Loucy (cell line): ENCODE data around the gene CYGB.

Experiments used
- H2AFZ ChIP-seq: fragments of 200-600 bp; sonication (generic); 2 replicates; pipeline ENCODE4 v1.6.0; 2016; ENCODE audit warnings: antibody characterized with exemption, mild to moderate bottlenecking, low read length, moderate library complexity
- H3F3A ChIP-seq: fragments of 200-600 bp; 2 replicates; pipeline ENCODE4 v1.6.0; 2016; ENCODE audit warnings: antibody characterized with exemption, low read depth, mild to moderate bottlenecking
- H3K27me3 ChIP-seq: fragments of 200-600 bp; sonication (generic); 2 replicates; pipeline ENCODE4 v1.6.1; 2014; ENCODE audit warnings: low read length, mild to moderate bottlenecking; ENCODE audit not compliant: insufficient read depth, poor library complexity, severe bottlenecking
- H3K36me3 ChIP-seq: fragments of 200-600 bp; sonication (generic); 2 replicates; pipeline ENCODE4 v1.6.1; 2016; ENCODE audit warnings: low read length; ENCODE audit not compliant: insufficient read depth
- H3K4me1 ChIP-seq: fragments of 200-600 bp; sonication (generic); 2 replicates; pipeline ENCODE4 v1.5.1; 2014; ENCODE audit warnings: low read length, mild to moderate bottlenecking; ENCODE audit not compliant: insufficient read depth, poor library complexity, severe bottlenecking
- H3K4me2 ChIP-seq: fragments of 200-600 bp; sonication (generic); 2 replicates; pipeline ENCODE4 v1.6.0; 2014; ENCODE audit warnings: antibody characterized with exemption, low read length, low read depth, mild to moderate bottlenecking; ENCODE audit not compliant: poor library complexity, severe bottlenecking
- H3K4me3 ChIP-seq: fragments of 200-600 bp; sonication (generic); 2 replicates; pipeline ENCODE4 v1.5.1; 2014; ENCODE audit warnings: low read length, mild to moderate bottlenecking, mixed read lengths; ENCODE audit not compliant: poor library complexity, severe bottlenecking
- H3K79me2 ChIP-seq: fragments of 200-600 bp; sonication (generic); 2 replicates; pipeline ENCODE4 v1.6.1; 2014; ENCODE audit warnings: low read length; ENCODE audit not compliant: insufficient read depth
- H3K9ac ChIP-seq: fragments of 200-600 bp; sonication (generic); 2 replicates; pipeline ENCODE4 v1.6.0; 2014; ENCODE audit warnings: mild to moderate bottlenecking, low read depth, low read length, moderate library complexity; ENCODE audit not compliant: poor library complexity, severe bottlenecking
- H3K9me2 ChIP-seq: fragments of 200-600 bp; sonication (generic); replicated peaks from 2 replicates; pipeline ENCODE4 v1.6.1; 2016; ENCODE audit warnings: low read depth, low read length, mixed read lengths
- H3K9me3 ChIP-seq: fragments of 200-600 bp; sonication (generic); 2 replicates; pipeline ENCODE4 v1.6.1; 2014; ENCODE audit warnings: mild to moderate bottlenecking, antibody characterized with exemption, low read length, low read depth; ENCODE audit not compliant: insufficient read depth
- H4K20me1 ChIP-seq: fragments of 200-600 bp; sonication (generic); 2 replicates; pipeline ENCODE4 v1.6.0; 2014; ENCODE audit warnings: antibody characterized with exemption, low read length, mild to moderate bottlenecking; ENCODE audit not compliant: insufficient read depth, poor library complexity, severe bottlenecking
- EZH2phosphoT487 ChIP-seq: fragments of 200-600 bp; IDR thresholded peaks from 2 replicates; pipeline ENCODE4 v1.6.1; 2018; ENCODE audit warnings: antibody characterized with exemption, mild to moderate bottlenecking, moderate library complexity, borderline replicate concordance
- TF ChIP-seq, protein P1 (sequence below): fragments of 200-600 bp; sonication (generic); conservative IDR thresholded peaks from 2 replicates; pipeline ENCODE4 v1.5.1; 2014; ENCODE audit warnings: mild to moderate bottlenecking, antibody characterized with exemption, low read length

CYGB gene

DNA sequence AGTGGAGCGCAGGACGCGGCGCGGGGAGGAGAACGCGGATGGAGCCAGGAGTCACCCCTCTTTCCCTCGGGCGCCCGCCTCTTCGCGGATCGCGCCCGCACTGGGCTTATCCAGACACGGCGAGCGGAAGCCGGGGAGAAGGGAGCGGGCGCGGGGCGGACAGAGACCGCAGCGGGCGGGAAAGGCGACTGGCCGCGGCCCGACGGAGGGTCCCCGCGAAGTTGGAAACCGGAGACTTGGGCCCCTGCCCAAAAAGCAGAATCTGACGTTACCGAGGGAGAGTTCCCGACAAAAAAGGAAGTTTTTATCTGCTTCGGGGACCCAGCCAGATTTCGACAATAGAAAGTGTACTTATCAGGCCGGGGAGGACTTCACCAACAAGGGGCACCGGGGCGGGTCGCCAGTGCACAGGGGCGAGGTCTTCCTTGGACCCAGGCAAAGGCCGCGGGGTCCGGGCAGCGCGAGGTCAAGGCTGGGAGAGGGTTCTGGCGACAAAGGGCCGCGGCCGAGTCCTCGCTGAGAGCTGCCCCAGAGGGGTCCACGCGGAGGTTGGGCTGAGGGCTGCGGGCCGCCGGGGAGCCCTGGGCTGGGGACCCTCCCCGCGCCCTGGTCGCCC lies 47.6 kb upstream of the CYGB start:
- Histone ChIP-seq H3F3A (no peaks in the 10 kb centered on the region), H3K4me1 (no peaks in the 10 kb centered on the region), H2AFZ (peak overlapping the region; percentile 19; the same call in 1 of the 2 replicates), H3K4me2 (no peak overlapping the region), H3K9ac (no peak overlapping the region), H3K27me3 (no peaks in the 10 kb centered on the region), H3K9me3 (no peaks in the 10 kb centered on the region), H4K20me1 (no peaks in the 10 kb centered on the region), H3K79me2 (no peaks in the 10 kb centered on the region), H3K36me3 (no peaks in the 10 kb centered on the region), H3K4me3 (no peak overlapping the region), H3K9me2 (no peaks in the 10 kb centered on the region)
- TF ChIP-seq, protein P1, sequence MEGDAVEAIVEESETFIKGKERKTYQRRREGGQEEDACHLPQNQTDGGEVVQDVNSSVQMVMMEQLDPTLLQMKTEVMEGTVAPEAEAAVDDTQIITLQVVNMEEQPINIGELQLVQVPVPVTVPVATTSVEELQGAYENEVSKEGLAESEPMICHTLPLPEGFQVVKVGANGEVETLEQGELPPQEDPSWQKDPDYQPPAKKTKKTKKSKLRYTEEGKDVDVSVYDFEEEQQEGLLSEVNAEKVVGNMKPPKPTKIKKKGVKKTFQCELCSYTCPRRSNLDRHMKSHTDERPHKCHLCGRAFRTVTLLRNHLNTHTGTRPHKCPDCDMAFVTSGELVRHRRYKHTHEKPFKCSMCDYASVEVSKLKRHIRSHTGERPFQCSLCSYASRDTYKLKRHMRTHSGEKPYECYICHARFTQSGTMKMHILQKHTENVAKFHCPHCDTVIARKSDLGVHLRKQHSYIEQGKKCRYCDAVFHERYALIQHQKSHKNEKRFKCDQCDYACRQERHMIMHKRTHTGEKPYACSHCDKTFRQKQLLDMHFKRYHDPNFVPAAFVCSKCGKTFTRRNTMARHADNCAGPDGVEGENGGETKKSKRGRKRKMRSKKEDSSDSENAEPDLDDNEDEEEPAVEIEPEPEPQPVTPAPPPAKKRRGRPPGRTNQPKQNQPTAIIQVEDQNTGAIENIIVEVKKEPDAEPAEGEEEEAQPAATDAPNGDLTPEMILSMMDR, result no peak
- TF ChIP-seq EZH2phosphoT487, result no peak

DNA sequence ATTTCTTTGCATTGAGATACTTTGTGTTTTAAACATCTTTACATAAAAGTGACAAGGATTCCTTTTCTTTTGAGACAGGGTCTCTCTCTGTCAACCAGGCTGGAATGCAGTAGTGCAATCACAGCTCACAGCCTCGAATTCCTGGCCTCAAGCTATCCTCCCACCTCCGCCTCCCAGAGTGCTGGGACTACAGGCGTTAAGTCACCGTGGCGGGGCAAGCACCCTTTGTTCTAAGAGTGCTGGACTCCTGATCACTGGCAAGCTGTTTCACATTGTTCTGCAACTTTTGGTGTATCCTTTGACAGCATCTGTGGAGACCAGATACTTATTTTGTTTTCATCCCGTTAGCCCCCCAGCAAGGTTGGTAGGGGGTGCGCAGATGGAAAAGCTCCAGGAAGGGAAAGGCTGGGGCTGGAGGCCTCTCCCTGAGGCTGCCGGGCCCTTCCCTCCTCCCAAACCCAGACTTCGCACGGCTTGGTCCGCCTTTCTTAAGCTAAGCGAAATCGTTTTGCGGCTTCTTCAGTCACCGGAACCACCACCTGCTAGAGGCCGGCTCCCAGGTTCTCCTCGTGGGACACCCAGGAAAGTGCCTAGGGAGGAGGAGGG lies 47.0 kb upstream of the CYGB start:
- H3K36me3 ChIP-seq, result no peaks in the 10 kb centered on the region
- H3K9ac ChIP-seq, result no peak overlapping the region
- no peaks in the 10 kb centered on the region for H3K27me3 ChIP-seq
- no peaks in the 10 kb centered on the region for H3K9me3 ChIP-seq
- H3K4me3 ChIP-seq, result no peak overlapping the region
- no peak overlapping the region for H3K4me2 ChIP-seq
- H2AFZ ChIP-seq, result no peak overlapping the region
- no peaks in the 10 kb centered on the region for H4K20me1 ChIP-seq
- no peaks in the 10 kb centered on the region for H3K4me1 ChIP-seq
- H3F3A ChIP-seq, result no peaks in the 10 kb centered on the region
- no peaks in the 10 kb centered on the region for H3K9me2 ChIP-seq
- TF ChIP-seq, protein P1, result no peak
- TF ChIP-seq EZH2phosphoT487, result no peak
- no peaks in the 10 kb centered on the region for H3K79me2 ChIP-seq

DNA sequence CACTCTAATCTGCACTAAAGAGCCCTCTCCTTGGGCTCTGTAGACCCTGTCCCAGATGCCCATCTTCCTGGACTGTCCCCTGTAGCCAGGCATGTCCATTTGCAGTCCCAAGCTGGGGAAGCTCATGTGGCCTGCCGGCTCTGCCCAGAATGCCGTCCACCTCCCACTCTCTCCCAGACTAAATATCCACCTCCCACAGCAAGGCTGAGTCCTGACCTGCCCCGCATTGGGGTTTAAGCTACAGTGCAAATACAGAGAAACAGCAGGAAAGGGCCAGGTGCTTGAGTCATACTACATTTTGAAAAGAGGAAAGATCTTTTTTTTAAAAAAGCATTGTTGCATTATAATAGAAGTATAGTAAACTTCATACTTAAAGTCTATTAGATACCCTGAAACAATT lies 45.2 kb upstream of the CYGB start:
- no peaks in the 10 kb centered on the region for H3K9me3 ChIP-seq
- no peak overlapping the region for H3K9ac ChIP-seq
- H3K79me2 ChIP-seq, result no peaks in the 10 kb centered on the region
- no peaks in the 10 kb centered on the region for H4K20me1 ChIP-seq
- no peaks in the 10 kb centered on the region for H3K36me3 ChIP-seq
- TF ChIP-seq, protein P1, result no peak
- no peak for TF ChIP-seq EZH2phosphoT487
- no peak overlapping the region for H3K4me3 ChIP-seq
- H3K4me2 ChIP-seq, result no peak overlapping the region
- no peaks in the 10 kb centered on the region for H3K9me2 ChIP-seq
- H3K27me3 ChIP-seq, result no peaks in the 10 kb centered on the region
- no peaks in the 10 kb centered on the region for H3K4me1 ChIP-seq
- H2AFZ ChIP-seq, result no peak overlapping the region
- H3F3A ChIP-seq, result no peaks in the 10 kb centered on the region
